HepG2 (cell line): ENCODE data around the gene CBX2. TPM values are rescaled to one million over a fixed set of nuclear protein-coding genes. Genes with fewer than 3 reads are reported as not detected.

ENCODE experiments used
- EEA1 ChIP-seq: sonication (generic); formaldehyde crosslinking; IDR thresholded peaks from 2 replicates; pipeline ENCODE4 v1.5.1; 2020; ENCODE audit warnings: mild to moderate bottlenecking, missing genetic modification reagents, borderline replicate concordance
- IRF2 ChIP-seq: IDR thresholded peaks from 2 replicates; pipeline ENCODE4 v1.6.1; 2018; ENCODE audit warnings: missing genetic modification reagents, missing compliant biosample characterization
- NCOR1 ChIP-seq: fragments of 200-600 bp; sonication (generic); IDR thresholded peaks from 2 replicates; pipeline ENCODE4 v1.7.0; 2017; ENCODE audit warnings: antibody characterized with exemption, low read length, borderline replicate concordance
- NFKB2 ChIP-seq: sonication (generic); formaldehyde crosslinking; IDR thresholded peaks from 2 replicates; pipeline ENCODE4 v1.4.0; 2020; ENCODE audit warnings: missing genetic modification reagents, borderline replicate concordance
- POLR2G ChIP-seq: fragments of 200-400 bp; formaldehyde crosslinking; IDR thresholded peaks from 2 replicates; pipeline ENCODE4 v1.6.1; 2018; ENCODE audit warnings: mild to moderate bottlenecking, low read depth, low read length, moderate library complexity
- SMAD9 ChIP-seq: sonication (generic); formaldehyde crosslinking; IDR thresholded peaks from 2 replicates; pipeline ENCODE4 v1.5.1; 2020; ENCODE audit warnings: mild to moderate bottlenecking, missing genetic modification reagents
- polyA plus RNA-seq, 8 experiments: library from polyadenylated mRNA; depleted of rRNA in 3 of 8; stranded (reverse) in 7 of 8; unstranded in 1 of 8; fragments of >200 nt; fragmentation: Illumina TruSeq in 4 of 8; extraction: Trizol in 4 of 8; gene quantifications; 2 replicates each; pipeline versions ENCODE4 v1.2.1 to v1.2.3, GENCODE V29; 2011 to 2016; ENCODE audit warnings: low read depth in 4 of 8, missing spikeins in 1 of 8, mixed read lengths in 1 of 8; ENCODE audit not compliant: insufficient read depth in 1 of 8
- total RNA-seq, 5 experiments: library from RNA; depleted of rRNA; stranded (reverse); fragments of >200 nt; fragmentation: Illumina TruSeq; extraction: Trizol; gene quantifications; 2 replicates each; pipeline ENCODE4 v1.2.3, GENCODE V29; 2016; ENCODE audit warnings: low read depth in 1 of 5
- TF ChIP-seq, protein P1 (sequence below): sonication (generic); formaldehyde crosslinking; IDR thresholded peaks from one replicate; pipeline ENCODE4 v1.5.1; 2020; ENCODE audit warnings: mild to moderate bottlenecking, missing genetic modification reagents; ENCODE audit errors: not compliant biosample characterization
- TF ChIP-seq, protein P2 (sequence below): sonication (generic); formaldehyde crosslinking; IDR thresholded peaks from 2 replicates; pipeline ENCODE4 v1.4.0; 2020; ENCODE audit warnings: mild to moderate bottlenecking, missing genetic modification reagents
- TF ChIP-seq, protein P3 (sequence below): IDR thresholded peaks from 2 replicates; pipeline ENCODE4 v1.6.1; 2016
- TF ChIP-seq, protein P4 (sequence below): sonication (generic); formaldehyde crosslinking; IDR thresholded peaks from 2 replicates; pipeline ENCODE4 v1.5.1; 2020; ENCODE audit warnings: mild to moderate bottlenecking, missing genetic modification reagents

The CBX2 gene
- total and polyA plus RNA-seq, 2 of the 13 experiments (the other 11 are each of a cell fraction or from before 2014, with no cell fraction given) = 14.5 to 31.1 TPM

DNA sequence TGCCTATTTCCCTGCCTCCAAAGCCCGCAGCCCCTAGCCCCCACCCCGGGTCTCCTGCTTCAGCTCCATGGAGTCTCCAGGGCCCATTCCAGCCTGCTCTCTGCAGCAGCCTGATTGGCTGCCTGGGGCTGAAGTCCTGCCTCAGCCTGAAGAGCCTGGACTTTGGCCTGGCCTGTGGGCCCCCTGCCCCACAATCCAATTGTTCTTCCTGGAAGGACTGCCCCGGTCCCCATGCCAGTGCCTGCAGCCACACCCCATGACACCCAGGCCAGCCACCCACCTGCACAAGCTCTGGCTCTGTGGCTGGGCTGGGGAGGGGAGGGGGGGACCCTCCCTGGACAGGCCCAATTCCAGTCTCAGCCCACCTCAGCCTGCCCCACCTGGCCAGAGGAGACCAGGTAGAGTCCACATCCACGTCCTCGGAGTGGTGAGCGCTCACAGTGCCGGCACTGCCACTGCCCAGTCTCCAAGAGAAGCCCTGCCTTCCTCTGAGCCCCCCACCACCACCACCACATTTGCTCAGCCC, 34.9 kb upstream of the CBX2 start (continued):
- TF ChIP-seq, protein P1, sequence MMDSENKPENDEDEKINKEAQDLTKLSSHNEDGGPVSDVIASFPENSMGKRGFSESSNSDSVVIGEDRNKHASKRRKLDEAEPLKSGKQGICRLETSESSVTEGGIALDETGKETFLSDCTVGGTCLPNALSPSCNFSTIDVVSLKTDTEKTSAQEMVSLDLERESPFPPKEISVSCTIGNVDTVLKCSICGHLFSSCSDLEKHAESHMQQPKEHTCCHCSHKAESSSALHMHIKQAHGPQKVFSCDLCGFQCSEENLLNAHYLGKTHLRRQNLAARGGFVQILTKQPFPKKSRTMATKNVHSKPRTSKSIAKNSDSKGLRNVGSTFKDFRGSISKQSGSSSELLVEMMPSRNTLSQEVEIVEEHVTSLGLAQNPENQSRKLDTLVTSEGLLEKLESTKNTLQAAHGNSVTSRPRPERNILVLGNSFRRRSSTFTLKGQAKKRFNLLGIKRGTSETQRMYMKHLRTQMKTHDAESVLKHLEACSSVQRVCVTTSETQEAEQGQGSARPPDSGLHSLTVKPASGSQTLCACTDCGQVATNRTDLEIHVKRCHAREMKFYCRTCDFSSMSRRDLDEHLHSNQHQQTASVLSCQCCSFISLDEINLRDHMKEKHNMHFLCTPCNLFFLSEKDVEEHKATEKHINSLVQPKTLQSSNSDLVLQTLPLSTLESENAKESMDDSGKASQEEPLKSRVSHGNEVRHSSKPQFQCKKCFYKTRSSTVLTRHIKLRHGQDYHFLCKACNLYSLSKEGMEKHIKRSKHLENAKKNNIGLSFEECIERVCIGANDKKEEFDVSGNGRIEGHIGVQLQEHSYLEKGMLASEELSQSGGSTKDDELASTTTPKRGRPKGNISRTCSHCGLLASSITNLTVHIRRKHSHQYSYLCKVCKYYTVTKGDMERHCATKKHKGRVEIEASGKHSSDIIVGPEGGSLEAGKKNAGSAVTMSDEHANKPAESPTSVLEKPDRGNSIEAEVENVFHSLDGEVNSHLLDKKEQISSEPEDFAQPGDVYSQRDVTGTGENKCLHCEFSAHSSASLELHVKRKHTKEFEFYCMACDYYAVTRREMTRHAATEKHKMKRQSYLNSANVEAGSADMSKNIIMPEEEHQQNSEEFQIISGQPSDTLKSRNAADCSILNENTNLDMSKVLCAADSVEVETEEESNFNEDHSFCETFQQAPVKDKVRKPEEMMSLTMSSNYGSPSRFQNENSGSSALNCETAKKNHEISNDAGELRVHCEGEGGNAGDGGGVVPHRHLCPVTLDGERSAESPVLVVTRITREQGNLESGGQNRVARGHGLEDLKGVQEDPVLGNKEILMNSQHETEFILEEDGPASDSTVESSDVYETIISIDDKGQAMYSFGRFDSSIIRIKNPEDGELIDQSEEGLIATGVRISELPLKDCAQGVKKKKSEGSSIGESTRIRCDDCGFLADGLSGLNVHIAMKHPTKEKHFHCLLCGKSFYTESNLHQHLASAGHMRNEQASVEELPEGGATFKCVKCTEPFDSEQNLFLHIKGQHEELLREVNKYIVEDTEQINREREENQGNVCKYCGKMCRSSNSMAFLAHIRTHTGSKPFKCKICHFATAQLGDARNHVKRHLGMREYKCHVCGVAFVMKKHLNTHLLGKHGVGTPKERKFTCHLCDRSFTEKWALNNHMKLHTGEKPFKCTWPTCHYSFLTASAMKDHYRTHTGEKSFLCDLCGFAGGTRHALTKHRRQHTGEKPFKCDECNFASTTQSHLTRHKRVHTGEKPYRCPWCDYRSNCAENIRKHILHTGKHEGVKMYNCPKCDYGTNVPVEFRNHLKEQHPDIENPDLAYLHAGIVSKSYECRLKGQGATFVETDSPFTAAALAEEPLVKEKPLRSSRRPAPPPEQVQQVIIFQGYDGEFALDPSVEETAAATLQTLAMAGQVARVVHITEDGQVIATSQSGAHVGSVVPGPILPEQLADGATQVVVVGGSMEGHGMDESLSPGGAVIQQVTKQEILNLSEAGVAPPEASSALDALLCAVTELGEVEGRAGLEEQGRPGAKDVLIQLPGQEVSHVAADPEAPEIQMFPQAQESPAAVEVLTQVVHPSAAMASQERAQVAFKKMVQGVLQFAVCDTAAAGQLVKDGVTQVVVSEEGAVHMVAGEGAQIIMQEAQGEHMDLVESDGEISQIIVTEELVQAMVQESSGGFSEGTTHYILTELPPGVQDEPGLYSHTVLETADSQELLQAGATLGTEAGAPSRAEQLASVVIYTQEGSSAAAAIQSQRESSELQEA = no peak
- TF ChIP-seq NCOR1 (peak; percentile 91), POLR2G (peak; percentile 53; the same call in 1 of the 2 replicates), NFKB2 (CRISPR knock-in tag) (peak; percentile 14; the same call in 1 of the 2 replicates), SMAD9 (CRISPR knock-in tag) (no peak), EEA1 (CRISPR knock-in tag) (no peak), IRF2 (CRISPR knock-in tag) (peak; percentile 88)
- TF ChIP-seq, protein P2, sequence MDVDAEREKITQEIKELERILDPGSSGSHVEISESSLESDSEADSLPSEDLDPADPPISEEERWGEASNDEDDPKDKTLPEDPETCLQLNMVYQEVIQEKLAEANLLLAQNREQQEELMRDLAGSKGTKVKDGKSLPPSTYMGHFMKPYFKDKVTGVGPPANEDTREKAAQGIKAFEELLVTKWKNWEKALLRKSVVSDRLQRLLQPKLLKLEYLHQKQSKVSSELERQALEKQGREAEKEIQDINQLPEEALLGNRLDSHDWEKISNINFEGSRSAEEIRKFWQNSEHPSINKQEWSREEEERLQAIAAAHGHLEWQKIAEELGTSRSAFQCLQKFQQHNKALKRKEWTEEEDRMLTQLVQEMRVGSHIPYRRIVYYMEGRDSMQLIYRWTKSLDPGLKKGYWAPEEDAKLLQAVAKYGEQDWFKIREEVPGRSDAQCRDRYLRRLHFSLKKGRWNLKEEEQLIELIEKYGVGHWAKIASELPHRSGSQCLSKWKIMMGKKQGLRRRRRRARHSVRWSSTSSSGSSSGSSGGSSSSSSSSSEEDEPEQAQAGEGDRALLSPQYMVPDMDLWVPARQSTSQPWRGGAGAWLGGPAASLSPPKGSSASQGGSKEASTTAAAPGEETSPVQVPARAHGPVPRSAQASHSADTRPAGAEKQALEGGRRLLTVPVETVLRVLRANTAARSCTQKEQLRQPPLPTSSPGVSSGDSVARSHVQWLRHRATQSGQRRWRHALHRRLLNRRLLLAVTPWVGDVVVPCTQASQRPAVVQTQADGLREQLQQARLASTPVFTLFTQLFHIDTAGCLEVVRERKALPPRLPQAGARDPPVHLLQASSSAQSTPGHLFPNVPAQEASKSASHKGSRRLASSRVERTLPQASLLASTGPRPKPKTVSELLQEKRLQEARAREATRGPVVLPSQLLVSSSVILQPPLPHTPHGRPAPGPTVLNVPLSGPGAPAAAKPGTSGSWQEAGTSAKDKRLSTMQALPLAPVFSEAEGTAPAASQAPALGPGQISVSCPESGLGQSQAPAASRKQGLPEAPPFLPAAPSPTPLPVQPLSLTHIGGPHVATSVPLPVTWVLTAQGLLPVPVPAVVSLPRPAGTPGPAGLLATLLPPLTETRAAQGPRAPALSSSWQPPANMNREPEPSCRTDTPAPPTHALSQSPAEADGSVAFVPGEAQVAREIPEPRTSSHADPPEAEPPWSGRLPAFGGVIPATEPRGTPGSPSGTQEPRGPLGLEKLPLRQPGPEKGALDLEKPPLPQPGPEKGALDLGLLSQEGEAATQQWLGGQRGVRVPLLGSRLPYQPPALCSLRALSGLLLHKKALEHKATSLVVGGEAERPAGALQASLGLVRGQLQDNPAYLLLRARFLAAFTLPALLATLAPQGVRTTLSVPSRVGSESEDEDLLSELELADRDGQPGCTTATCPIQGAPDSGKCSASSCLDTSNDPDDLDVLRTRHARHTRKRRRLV (CRISPR knock-in tag) = no peak
- TF ChIP-seq, protein P3, sequence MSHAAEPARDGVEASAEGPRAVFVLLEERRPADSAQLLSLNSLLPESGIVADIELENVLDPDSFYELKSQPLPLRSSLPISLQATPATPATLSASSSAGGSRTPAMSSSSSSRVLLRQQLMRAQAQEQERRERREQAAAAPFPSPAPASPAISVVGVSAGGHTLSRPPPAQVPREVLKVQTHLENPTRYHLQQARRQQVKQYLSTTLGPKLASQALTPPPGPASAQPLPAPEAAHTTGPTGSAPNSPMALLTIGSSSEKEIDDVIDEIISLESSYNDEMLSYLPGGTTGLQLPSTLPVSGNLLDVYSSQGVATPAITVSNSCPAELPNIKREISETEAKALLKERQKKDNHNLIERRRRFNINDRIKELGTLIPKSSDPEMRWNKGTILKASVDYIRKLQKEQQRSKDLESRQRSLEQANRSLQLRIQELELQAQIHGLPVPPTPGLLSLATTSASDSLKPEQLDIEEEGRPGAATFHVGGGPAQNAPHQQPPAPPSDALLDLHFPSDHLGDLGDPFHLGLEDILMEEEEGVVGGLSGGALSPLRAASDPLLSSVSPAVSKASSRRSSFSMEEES = peak; percentile 90
- TF ChIP-seq, protein P4, sequence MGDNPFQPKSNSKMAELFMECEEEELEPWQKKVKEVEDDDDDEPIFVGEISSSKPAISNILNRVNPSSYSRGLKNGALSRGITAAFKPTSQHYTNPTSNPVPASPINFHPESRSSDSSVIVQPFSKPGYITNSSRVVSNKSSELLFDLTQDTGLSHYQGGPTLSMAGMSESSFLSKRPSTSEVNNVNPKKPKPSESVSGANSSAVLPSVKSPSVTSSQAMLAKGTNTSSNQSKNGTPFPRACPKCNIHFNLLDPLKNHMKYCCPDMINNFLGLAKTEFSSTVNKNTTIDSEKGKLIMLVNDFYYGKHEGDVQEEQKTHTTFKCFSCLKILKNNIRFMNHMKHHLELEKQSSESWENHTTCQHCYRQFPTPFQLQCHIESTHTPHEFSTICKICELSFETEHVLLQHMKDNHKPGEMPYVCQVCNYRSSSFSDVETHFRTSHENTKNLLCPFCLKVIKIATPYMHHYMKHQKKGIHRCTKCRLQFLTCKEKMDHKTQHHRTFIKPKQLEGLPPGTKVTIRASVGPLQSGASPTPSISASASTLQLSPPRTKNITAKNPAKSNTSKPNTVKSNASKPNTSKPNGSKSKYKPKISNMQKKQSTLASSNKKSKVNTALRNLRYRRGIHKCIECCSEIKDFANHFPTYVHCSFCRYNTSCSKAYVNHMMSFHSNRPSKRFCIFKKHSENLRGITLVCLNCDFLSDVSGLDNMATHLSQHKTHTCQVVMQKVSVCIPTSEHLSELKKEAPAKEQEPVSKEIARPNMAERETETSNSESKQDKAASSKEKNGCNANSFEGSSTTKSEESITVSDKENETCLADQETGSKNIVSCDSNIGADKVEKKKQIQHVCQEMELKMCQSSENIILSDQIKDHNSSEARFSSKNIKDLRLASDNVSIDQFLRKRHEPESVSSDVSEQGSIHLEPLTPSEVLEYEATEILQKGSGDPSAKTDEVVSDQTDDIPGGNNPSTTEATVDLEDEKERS (CRISPR knock-in tag) = peak; percentile 87
